ENCODE data around the gene LHFPL6. TPM values are rescaled to one million over a fixed set of nuclear protein-coding genes. Genes with fewer than 3 reads are reported as not detected.

LHFPL6 gene
- total and polyA plus RNA-seq, 2 experiments from 2014 or later, result 7.8 to 9.5 TPM

DNA sequence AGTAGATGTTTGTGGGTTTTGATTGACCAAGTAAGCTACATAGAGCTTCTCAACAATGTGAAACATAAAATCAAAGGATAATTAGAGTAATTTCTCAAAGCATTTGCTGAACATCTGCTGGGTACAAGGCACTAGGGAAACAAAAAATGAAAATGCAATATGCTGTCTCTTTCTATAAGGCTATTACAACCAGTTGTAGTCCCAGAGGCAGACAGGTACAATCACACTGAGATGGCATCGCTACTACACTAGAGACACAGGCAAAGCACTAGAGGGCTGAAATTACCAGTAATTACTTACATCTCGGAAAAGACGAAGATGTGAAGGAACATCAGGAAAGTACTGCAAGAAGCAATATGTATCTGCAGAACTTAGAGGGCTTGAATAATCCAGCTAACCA lies 133.3 kb downstream of the LHFPL6 start:
- H3F3A ChIP-seq (replicated peaks; ENCODE audit: low read depth), result no peaks in the 10 kb centered on the region
- TF ChIP-seq, protein P1, sequence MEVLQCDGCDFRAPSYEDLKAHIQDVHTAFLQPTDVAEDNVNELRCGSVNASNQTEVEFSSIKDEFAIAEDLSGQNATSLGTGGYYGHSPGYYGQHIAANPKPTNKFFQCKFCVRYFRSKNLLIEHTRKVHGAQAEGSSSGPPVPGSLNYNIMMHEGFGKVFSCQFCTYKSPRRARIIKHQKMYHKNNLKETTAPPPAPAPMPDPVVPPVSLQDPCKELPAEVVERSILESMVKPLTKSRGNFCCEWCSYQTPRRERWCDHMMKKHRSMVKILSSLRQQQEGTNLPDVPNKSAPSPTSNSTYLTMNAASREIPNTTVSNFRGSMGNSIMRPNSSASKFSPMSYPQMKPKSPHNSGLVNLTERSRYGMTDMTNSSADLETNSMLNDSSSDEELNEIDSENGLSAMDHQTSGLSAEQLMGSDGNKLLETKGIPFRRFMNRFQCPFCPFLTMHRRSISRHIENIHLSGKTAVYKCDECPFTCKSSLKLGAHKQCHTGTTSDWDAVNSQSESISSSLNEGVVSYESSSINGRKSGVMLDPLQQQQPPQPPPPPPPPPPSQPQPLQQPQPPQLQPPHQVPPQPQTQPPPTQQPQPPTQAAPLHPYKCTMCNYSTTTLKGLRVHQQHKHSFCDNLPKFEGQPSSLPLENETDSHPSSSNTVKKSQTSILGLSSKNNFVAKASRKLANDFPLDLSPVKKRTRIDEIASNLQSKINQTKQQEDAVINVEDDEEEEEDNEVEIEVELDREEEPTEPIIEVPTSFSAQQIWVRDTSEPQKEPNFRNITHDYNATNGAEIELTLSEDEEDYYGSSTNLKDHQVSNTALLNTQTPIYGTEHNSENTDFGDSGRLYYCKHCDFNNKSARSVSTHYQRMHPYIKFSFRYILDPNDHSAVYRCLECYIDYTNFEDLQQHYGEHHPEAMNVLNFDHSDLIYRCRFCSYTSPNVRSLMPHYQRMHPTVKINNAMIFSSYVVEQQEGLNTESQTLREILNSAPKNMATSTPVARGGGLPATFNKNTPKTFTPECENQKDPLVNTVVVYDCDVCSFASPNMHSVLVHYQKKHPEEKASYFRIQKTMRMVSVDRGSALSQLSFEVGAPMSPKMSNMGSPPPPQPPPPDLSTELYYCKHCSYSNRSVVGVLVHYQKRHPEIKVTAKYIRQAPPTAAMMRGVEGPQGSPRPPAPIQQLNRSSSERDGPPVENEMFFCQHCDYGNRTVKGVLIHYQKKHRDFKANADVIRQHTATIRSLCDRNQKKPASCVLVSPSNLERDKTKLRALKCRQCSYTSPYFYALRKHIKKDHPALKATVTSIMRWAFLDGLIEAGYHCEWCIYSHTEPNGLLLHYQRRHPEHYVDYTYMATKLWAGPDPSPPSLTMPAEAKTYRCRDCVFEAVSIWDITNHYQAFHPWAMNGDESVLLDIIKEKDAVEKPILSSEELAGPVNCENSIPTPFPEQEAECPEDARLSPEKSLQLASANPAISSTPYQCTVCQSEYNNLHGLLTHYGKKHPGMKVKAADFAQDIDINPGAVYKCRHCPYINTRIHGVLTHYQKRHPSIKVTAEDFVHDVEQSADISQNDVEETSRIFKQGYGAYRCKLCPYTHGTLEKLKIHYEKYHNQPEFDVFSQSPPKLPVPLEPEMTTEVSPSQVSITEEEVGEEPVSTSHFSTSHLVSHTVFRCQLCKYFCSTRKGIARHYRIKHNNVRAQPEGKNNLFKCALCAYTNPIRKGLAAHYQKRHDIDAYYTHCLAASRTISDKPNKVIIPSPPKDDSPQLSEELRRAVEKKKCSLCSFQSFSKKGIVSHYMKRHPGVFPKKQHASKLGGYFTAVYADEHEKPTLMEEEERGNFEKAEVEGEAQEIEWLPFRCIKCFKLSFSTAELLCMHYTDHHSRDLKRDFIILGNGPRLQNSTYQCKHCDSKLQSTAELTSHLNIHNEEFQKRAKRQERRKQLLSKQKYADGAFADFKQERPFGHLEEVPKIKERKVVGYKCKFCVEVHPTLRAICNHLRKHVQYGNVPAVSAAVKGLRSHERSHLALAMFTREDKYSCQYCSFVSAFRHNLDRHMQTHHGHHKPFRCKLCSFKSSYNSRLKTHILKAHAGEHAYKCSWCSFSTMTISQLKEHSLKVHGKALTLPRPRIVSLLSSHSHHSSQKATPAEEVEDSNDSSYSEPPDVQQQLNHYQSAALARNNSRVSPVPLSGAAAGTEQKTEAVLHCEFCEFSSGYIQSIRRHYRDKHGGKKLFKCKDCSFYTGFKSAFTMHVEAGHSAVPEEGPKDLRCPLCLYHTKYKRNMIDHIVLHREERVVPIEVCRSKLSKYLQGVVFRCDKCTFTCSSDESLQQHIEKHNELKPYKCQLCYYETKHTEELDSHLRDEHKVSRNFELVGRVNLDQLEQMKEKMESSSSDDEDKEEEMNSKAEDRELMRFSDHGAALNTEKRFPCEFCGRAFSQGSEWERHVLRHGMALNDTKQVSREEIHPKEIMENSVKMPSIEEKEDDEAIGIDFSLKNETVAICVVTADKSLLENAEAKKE (CRISPR knock-in tag; IDR thresholded peaks at IDR 0.05), result no peak
- TF ChIP-seq, protein P2, sequence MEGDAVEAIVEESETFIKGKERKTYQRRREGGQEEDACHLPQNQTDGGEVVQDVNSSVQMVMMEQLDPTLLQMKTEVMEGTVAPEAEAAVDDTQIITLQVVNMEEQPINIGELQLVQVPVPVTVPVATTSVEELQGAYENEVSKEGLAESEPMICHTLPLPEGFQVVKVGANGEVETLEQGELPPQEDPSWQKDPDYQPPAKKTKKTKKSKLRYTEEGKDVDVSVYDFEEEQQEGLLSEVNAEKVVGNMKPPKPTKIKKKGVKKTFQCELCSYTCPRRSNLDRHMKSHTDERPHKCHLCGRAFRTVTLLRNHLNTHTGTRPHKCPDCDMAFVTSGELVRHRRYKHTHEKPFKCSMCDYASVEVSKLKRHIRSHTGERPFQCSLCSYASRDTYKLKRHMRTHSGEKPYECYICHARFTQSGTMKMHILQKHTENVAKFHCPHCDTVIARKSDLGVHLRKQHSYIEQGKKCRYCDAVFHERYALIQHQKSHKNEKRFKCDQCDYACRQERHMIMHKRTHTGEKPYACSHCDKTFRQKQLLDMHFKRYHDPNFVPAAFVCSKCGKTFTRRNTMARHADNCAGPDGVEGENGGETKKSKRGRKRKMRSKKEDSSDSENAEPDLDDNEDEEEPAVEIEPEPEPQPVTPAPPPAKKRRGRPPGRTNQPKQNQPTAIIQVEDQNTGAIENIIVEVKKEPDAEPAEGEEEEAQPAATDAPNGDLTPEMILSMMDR (conservative IDR thresholded peaks at IDR 0.05; ENCODE audit: low read depth in 2 of 2), result no peak
- TF ChIP-seq JUNB (IDR thresholded peaks at IDR 0.05; ENCODE audit: unreplicated experiment) (no peak), POLR2AphosphoS5 (IDR thresholded peaks at IDR 0.05; ENCODE audit: low read depth) (no peak)
- H3K27ac ChIP-seq (ENCODE audit: low read depth), result no peak overlapping the region
- H3K4me3 ChIP-seq, result no peak overlapping the region
- no peak overlapping the region for H2AFZ ChIP-seq
- no peak for DNase-seq (ENCODE audit: low spot score)
- H3K4me2 ChIP-seq, result no peak overlapping the region
- Mint-ChIP-seq H3K27me3 (ENCODE audit: insufficient read depth, low read depth, poor library complexity) (no peaks in the 10 kb centered on the region), H3K9me3 (no peaks in the 10 kb centered on the region), H3K27ac (no peak overlapping the region), H3K4me3 (no peak overlapping the region), H3K4me1 (0 out of 3 replicates have a peak, but pooled peaks cover 2% of the 10 kb centered on the region), H3K36me3 (ENCODE audit: low read depth) (no peaks in the 10 kb centered on the region)
- no peaks in the 10 kb centered on the region for H3K27me3 ChIP-seq (ENCODE audit: insufficient read depth)
- no peaks in the 10 kb centered on the region for H3K79me2 ChIP-seq (replicated peaks; ENCODE audit: insufficient read depth)
- no peaks in the 10 kb centered on the region for H4K20me1 ChIP-seq (replicated peaks; ENCODE audit: insufficient read depth)
- H3K36me3 ChIP-seq (ENCODE audit: insufficient read depth), result no peaks in the 10 kb centered on the region
- no peaks in the 10 kb centered on the region for H3K9me2 ChIP-seq (ENCODE audit: insufficient read depth)
- no peak for ATAC-seq
- no peaks in the 10 kb centered on the region for H3K4me1 ChIP-seq (ENCODE audit: insufficient read depth)

DNA sequence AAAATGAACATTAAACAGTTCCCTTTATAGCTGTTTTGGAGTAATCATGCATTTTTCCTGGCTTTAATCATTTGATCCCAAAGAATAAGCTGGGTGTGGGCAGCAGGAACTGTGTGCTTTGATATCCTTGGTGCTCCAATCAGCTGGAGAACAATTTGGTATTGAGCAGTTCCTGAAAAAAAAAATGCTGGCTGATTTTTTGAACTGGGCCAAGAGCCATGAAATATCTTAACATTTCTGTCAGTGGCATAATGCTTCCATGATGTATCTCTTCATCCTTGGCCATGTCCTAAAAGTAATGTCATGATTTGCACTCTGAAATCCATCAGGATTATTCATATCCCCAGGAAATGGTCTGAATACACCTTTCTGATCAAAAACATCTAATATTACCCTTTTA lies 134.7 kb downstream of the LHFPL6 start:
- Histone ChIP-seq H3K27me3 (ENCODE audit: insufficient read depth) (no peaks in the 10 kb centered on the region), H3K4me3 (no peak overlapping the region), H3K4me2 (no peak overlapping the region), H3K79me2 (replicated peaks; ENCODE audit: insufficient read depth) (no peaks in the 10 kb centered on the region), H2AFZ (no peak overlapping the region), H3F3A (replicated peaks; ENCODE audit: low read depth) (no peaks in the 10 kb centered on the region), H3K36me3 (ENCODE audit: insufficient read depth) (no peaks in the 10 kb centered on the region), H3K27ac (ENCODE audit: low read depth) (no peak overlapping the region), H3K9me2 (ENCODE audit: insufficient read depth) (no peaks in the 10 kb centered on the region), H3K4me1 (ENCODE audit: insufficient read depth) (no peaks in the 10 kb centered on the region), H4K20me1 (replicated peaks; ENCODE audit: insufficient read depth) (no peaks in the 10 kb centered on the region)
- ATAC-seq (no peak), DNase-seq (ENCODE audit: low spot score) (no peak)
- no peaks in the 10 kb centered on the region for H3K9me3 Mint-ChIP-seq
- no peaks in the 10 kb centered on the region for H3K27me3 Mint-ChIP-seq (ENCODE audit: insufficient read depth, low read depth, poor library complexity)
- no peaks in the 10 kb centered on the region for H3K4me1 Mint-ChIP-seq
- H3K27ac Mint-ChIP-seq, result no peak overlapping the region
- H3K4me3 Mint-ChIP-seq, result no peak overlapping the region
- no peaks in the 10 kb centered on the region for H3K36me3 Mint-ChIP-seq (ENCODE audit: low read depth)
- TF ChIP-seq EZH2 (IDR thresholded peaks at IDR 0.05; ENCODE audit: low read depth, unreplicated experiment), result no peak
- TF ChIP-seq, protein P3, sequence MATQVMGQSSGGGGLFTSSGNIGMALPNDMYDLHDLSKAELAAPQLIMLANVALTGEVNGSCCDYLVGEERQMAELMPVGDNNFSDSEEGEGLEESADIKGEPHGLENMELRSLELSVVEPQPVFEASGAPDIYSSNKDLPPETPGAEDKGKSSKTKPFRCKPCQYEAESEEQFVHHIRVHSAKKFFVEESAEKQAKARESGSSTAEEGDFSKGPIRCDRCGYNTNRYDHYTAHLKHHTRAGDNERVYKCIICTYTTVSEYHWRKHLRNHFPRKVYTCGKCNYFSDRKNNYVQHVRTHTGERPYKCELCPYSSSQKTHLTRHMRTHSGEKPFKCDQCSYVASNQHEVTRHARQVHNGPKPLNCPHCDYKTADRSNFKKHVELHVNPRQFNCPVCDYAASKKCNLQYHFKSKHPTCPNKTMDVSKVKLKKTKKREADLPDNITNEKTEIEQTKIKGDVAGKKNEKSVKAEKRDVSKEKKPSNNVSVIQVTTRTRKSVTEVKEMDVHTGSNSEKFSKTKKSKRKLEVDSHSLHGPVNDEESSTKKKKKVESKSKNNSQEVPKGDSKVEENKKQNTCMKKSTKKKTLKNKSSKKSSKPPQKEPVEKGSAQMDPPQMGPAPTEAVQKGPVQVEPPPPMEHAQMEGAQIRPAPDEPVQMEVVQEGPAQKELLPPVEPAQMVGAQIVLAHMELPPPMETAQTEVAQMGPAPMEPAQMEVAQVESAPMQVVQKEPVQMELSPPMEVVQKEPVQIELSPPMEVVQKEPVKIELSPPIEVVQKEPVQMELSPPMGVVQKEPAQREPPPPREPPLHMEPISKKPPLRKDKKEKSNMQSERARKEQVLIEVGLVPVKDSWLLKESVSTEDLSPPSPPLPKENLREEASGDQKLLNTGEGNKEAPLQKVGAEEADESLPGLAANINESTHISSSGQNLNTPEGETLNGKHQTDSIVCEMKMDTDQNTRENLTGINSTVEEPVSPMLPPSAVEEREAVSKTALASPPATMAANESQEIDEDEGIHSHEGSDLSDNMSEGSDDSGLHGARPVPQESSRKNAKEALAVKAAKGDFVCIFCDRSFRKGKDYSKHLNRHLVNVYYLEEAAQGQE (IDR thresholded peaks at IDR 0.05; ENCODE audit: unreplicated experiment), result no peak
- TF ChIP-seq, protein P2 (conservative IDR thresholded peaks at IDR 0.05; ENCODE audit: low read depth in 2 of 2), result no peak

Measured in GM23338 (cell line).